ENCODE results near the gene MUC22.

DNA sequence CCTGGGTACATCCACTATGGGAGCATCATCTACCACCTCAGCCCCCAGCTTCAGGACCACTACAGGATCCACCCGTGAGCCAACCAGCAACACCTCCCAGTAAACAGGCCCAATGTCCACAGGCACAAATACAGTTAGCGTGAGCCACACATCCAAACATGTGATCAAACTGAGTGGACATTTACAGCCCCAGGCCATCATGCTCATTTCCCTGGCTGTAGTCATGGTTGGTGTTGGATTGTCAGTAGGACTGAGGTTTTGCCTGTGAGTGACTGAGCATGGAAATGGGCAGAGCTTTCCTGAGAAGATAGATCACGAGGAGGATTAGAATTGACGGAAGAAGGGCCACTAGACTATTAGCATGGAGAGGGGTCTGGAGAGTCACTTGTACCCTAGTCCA is 37.5 kb upstream of the MUC22 start:
- TF ChIP-seq CTCF (conservative IDR thresholded peaks at IDR 0.05) = no peak
- TF ChIP-seq ZFX (IDR thresholded peaks at IDR 0.05) = no peak

Data from C4-2B (cell line).